ENCODE results near the gene EDN3.

DNA sequence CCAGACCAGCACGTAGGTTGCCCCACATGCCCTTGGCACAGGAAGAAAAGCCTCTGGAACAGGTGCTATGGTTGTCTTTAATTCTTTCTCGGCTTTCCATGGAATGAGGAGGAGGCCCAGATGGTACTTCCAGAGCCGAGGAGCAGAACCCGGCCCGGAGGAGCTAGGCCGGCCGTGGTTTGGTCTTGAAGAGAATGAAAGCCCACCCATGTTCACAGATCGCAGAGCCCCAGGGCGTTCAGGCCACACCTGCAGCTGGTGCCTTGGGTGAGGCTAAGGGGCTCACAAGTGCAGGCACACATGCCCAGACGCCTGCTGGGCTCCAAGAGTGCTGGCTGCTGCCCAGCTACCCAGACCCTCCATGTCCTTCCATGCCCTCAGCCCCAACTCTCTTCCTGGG is 20.0 kb downstream of the EDN3 start:
- TF ChIP-seq POLR2A (IDR thresholded peaks at IDR 0.05) (no peak), CTCF (IDR thresholded peaks at IDR 0.05) (no peak)
